HepG2 (cell line): ENCODE measurements around the gene POLR3E. TPM values are rescaled to one million over a fixed set of nuclear protein-coding genes. Genes with fewer than 3 reads are reported as not detected.
A peak's percentile ranks its signal among the peaks of the same experiment; 100 is the strongest.

Source experiments
- ATAC-seq: fragments of 200-7000 bp; cut with Tn5 transposase; 3 replicates; pipeline ENCODE4 v1.9.1; 2020; ENCODE audit warnings: mild to moderate bottlenecking, moderate library complexity
- BruUV-seq: library from RNA; stranded (reverse); fragments of 400-500 nt; replicated peaks from 2 replicates; lab custom pipeline; 2021; lab: Mats Ljungman, UMichigan
- CTCF ChIA-PET: fragments of 300-600 bp; formaldehyde crosslinking; extraction: SDS; loops from one replicate; lab custom pipeline; 2021; ENCODE audit warnings: low total read pairs, inconsistent platforms, low intra/inter-chr PET ratio; lab: Yijun Ruan, JAX
- POLR2A ChIA-PET: fragments of 350-600 bp; sonication (Branson Sonifier 250); formaldehyde crosslinking; loops from one replicate; lab custom pipeline; 2020; ENCODE audit warnings: antibody characterized with exemption, inconsistent platforms; lab: Yijun Ruan, JAX
- DNase-seq: peaks from one replicate; pipeline ENCODE4 v3.0.0-alpha.2; 2015; ENCODE audit warnings: low spot score
- FAIRE-seq: peaks from 3 replicates; lab custom pipeline; 2011; peaks lifted over from hg19 to GRCh38; lab: Jason Lieb, UNC
- H2AFZ ChIP-seq: one replicate; pipeline ENCODE4 v1.6.1; 2011; ENCODE audit warnings: low read length, inconsistent platforms
- H3K27ac ChIP-seq: fragments of 300-600 bp; 3 replicates; pipeline ENCODE4 v1.8.0; 2011; ENCODE audit warnings: mixed run types, mild to moderate bottlenecking, mixed read lengths, low read length, inconsistent platforms; ENCODE audit not compliant: insufficient read depth; ENCODE audit errors: extremely low read length
- H3K27me3 ChIP-seq, 2 experiments: fragments of 200-600 bp in 1 of 2; 2 replicates in 1 of 2; 3 replicates in 1 of 2; pipeline versions ENCODE4 v1.6.0 to v1.8.0; 2011; ENCODE audit warnings: low read length in 2 of 2, mild to moderate bottlenecking in 2 of 2, moderate library complexity in 2 of 2, inconsistent platforms in 1 of 2; ENCODE audit not compliant: insufficient read depth in 2 of 2, control insufficient read depth in 1 of 2
- H3K36me3 ChIP-seq, 2 experiments: fragments of 200-600 bp in 1 of 2; replicated peaks in 1 of 2; 2 replicates in 1 of 2; 3 replicates in 1 of 2; pipeline versions ENCODE4 v1.5.1 to v1.8.0; 2011; ENCODE audit warnings: low read length in 2 of 2, inconsistent platforms in 1 of 2; ENCODE audit not compliant: insufficient read depth in 2 of 2, control insufficient read depth in 1 of 2
- H3K4me1 ChIP-seq: 2 replicates; pipeline ENCODE4 v1.5.1; 2012; ENCODE audit warnings: low read length, inconsistent platforms; ENCODE audit not compliant: insufficient read depth
- H3K4me2 ChIP-seq: 2 replicates; pipeline ENCODE4 v1.6.0; 2011; ENCODE audit warnings: low read depth, low read length, inconsistent platforms
- H3K4me3 ChIP-seq, 3 experiments: fragments of 200-600 bp in 1 of 3; sonication (generic), shearing (Covaris generic) in 1 of 3; replicated peaks in 1 of 3; 2 replicates each; pipeline ENCODE4 v1.5.1; 2011 to 2016; ENCODE audit warnings: low read length in 3 of 3, inconsistent platforms in 2 of 3, low read depth in 2 of 3, mild to moderate bottlenecking in 2 of 3, control low read depth in 1 of 3, mixed read lengths in 1 of 3; ENCODE audit not compliant: insufficient read depth in 1 of 3
- H3K79me2 ChIP-seq: one replicate; pipeline ENCODE4 v1.6.1; 2011; ENCODE audit warnings: low read length, inconsistent platforms; ENCODE audit not compliant: insufficient read depth
- H3K9ac ChIP-seq: 2 replicates; pipeline ENCODE4 v1.6.0; 2011; ENCODE audit warnings: mild to moderate bottlenecking, low read depth, low read length, inconsistent platforms; ENCODE audit not compliant: insufficient read depth
- H3K9me3 ChIP-seq: 2 replicates; pipeline ENCODE4 v1.5.1; 2012; ENCODE audit warnings: mild to moderate bottlenecking, low read length
- H4K20me1 ChIP-seq: 2 replicates; pipeline ENCODE4 v1.6.0; 2011; ENCODE audit warnings: inconsistent platforms, mild to moderate bottlenecking, low read length, moderate library complexity; ENCODE audit not compliant: insufficient read depth
- CEBPB ChIP-seq: IDR thresholded peaks from 2 replicates; pipeline ENCODE4 v1.6.1; 2011; ENCODE audit warnings: low read depth, low read length, improper control_type of control experiment, borderline replicate concordance
- CEBPG ChIP-seq: IDR thresholded peaks from 2 replicates; pipeline ENCODE4 v1.6.1; 2016
- FOSL1 ChIP-seq: sonication (generic); formaldehyde crosslinking; IDR thresholded peaks from 2 replicates; pipeline ENCODE4 v1.9.0; 2021; ENCODE audit warnings: missing genetic modification reagents, borderline replicate concordance
- FOXA3 ChIP-seq: IDR thresholded peaks from 2 replicates; pipeline ENCODE4 v1.6.1; 2016; ENCODE audit warnings: missing genetic modification reagents, missing compliant biosample characterization
- FOXP1 ChIP-seq, 2 experiments: fragments of 450-650 bp in 1 of 2; IDR thresholded peaks; 2 replicates each; pipeline ENCODE4 v1.6.1; 2017 to 2018; ENCODE audit warnings: antibody characterized with exemption in 1 of 2
- HMGA1 ChIP-seq: sonication (generic); formaldehyde crosslinking; conservative IDR thresholded peaks from 2 replicates; pipeline ENCODE4 v1.4.0; 2020; ENCODE audit warnings: missing genetic modification reagents
- NR2F2 ChIP-seq: IDR thresholded peaks from 2 replicates; pipeline ENCODE4 v1.6.1; 2012; ENCODE audit warnings: low read depth, inconsistent platforms, borderline replicate concordance
- SNRNP70 ChIP-seq: fragments of 200-400 bp; formaldehyde crosslinking; IDR thresholded peaks from 2 replicates; pipeline ENCODE4 v1.6.1; 2017; ENCODE audit warnings: mild to moderate bottlenecking, low read depth, low read length, moderate library complexity
- ZNF629 ChIP-seq: sonication (generic); formaldehyde crosslinking; conservative IDR thresholded peaks from 2 replicates; pipeline ENCODE4 v1.5.0; 2020; ENCODE audit warnings: missing genetic modification reagents
- WGBS: methylation state at CpG from one replicate; pipeline ENCODE4 v1.1.6; 2017; ENCODE audit warnings: low lambda C conversion rate; 5-methylcytosine and 5-hydroxymethylcytosine counted together
- in situ Hi-C: cut with HindIII; loops from 2 replicates; pipeline ENCODE4 v1.10.0; 2017; ENCODE audit warnings: low pct_unique_long_range_greater_than_20kb; ENCODE audit not compliant: extremely low pct_ligation_motif_present
- intact Hi-C: fragments of 100-400 bp; cut with micrococcal nuclease; formaldehyde crosslinking; loops from one replicate; pipeline ENCODE4 v1.10.0; 2022; ENCODE audit not compliant: unreplicated experiment
- polyA plus RNA-seq, 8 experiments: library from polyadenylated mRNA; depleted of rRNA in 3 of 8; stranded (reverse) in 7 of 8; unstranded in 1 of 8; fragments of >200 nt; fragmentation: Illumina TruSeq in 4 of 8; extraction: Trizol in 4 of 8; gene quantifications; 2 replicates each; pipeline versions ENCODE4 v1.2.1 to v1.2.3, GENCODE V29; 2011 to 2016; ENCODE audit warnings: low read depth in 4 of 8, missing spikeins in 1 of 8, mixed read lengths in 1 of 8; ENCODE audit not compliant: insufficient read depth in 1 of 8
- total RNA-seq, 5 experiments: library from RNA; depleted of rRNA; stranded (reverse); fragments of >200 nt; fragmentation: Illumina TruSeq; extraction: Trizol; gene quantifications; 2 replicates each; pipeline ENCODE4 v1.2.3, GENCODE V29; 2016; ENCODE audit warnings: low read depth in 1 of 5
- TF ChIP-seq, protein P1 (sequence below): sonication (generic); formaldehyde crosslinking; conservative IDR thresholded peaks from 2 replicates; pipeline ENCODE4 v1.8.0; 2022; ENCODE audit warnings: mild to moderate bottlenecking, moderate library complexity, missing genetic modification reagents

POLR3E gene
- total and polyA plus RNA-seq, 2 of the 13 experiments (the other 11 are each of a cell fraction or from before 2014, with no cell fraction given) = 135 to 262 TPM

DNA sequence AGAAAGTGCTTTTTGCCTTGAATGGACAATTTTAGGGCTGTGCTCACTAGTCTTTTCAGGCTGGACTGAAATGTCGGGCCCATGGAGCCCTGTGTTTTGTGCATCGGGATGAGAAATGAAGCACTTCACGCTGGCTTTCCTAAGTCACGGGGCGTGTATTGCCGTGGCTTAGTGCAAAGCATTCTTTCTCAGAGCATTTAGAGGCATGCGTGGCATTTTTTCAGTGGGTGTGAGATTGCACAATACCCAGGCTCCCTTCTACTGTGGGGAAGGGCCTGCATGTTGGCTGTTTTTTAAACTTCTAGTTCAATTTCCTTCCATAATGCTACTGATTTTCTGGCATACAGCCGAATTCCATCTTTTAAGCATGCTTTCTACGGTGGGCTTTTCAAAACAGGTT, 12.6 kb upstream of the POLR3E start:
- ChIA-PET CTCF (no interaction called here), POLR2A (interaction anchor here (1.4 kb wide), 1 partner anchor 12 kb away, joined by 4 read pairs; the partner anchor contains the start of gene POLR3E)
- Histone ChIP-seq H3K79me2 (no peaks in the 10 kb centered on the region), H2AFZ (no peak overlapping the region), H3K4me3 (no peak overlapping the region), H4K20me1 (no peaks in the 10 kb centered on the region), H3K27ac (no peak overlapping the region), H3K4me2 (no peak overlapping the region), H3K36me3 (peaks cover 12 to 49% of the 10 kb centered on the region in 2 experiments), H3K27me3 (no peaks in the 10 kb centered on the region), H3K9me3 (no peaks in the 10 kb centered on the region), H3K4me1 (no peaks in the 10 kb centered on the region; the same call in 1 of the 2 replicates), H3K9ac (no peak overlapping the region)
- no peak for ATAC-seq
- FAIRE-seq = no peak
- intact Hi-C loops = loop anchor here (5.0 to 10.0 kb wide), 2 partner anchors 50 to 77 kb away; partner anchors contain the start of gene EEF2K
- no peak for DNase-seq
- WGBS = 95% methylated on average over 9 of the region's 9 CpGs
- no TSS peak for BruUV-seq
- TF ChIP-seq ZNF629 (CRISPR knock-in tag) = no peak
- TF ChIP-seq FOXA3 (CRISPR knock-in tag) = no peak
- no peak for TF ChIP-seq HMGA1 (CRISPR knock-in tag)
- no peak for TF ChIP-seq SNRNP70
- peak; percentile 93 for TF ChIP-seq CEBPB
- TF ChIP-seq NR2F2 = no peak
- no peak for TF ChIP-seq FOSL1 (CRISPR knock-in tag)
- TF ChIP-seq CEBPG = peak; percentile 59; the same call in 1 of the 2 replicates
- in situ Hi-C loops = no loop called here

DNA sequence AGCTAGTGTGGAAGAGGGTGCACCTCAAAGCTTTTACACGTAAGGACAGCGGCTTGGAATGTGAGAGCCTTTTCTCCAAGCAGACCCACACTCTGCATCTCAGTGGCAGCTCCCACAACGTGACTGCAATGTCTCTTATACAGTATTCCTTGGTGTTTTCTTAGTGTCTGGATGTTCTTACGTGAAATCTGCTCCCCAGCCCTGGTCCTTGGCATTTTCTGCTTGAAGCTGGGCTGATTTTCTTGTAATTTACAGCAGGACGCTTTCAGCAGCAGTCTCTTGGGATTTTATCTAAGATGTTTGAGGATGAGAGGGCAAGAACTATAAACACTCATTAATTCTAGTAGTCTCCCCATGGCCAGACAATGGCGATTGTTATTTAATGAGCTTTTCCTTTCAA, 12.1 kb upstream of the POLR3E start:
- no peak for TF ChIP-seq FOXP1 (IDR thresholded peaks at IDR 0.05)
- no peak for TF ChIP-seq FOXP1 (CRISPR knock-in tag; IDR thresholded peaks at IDR 0.05)
- no peak for TF ChIP-seq FOXA3 (CRISPR knock-in tag)
- TF ChIP-seq, protein P1, sequence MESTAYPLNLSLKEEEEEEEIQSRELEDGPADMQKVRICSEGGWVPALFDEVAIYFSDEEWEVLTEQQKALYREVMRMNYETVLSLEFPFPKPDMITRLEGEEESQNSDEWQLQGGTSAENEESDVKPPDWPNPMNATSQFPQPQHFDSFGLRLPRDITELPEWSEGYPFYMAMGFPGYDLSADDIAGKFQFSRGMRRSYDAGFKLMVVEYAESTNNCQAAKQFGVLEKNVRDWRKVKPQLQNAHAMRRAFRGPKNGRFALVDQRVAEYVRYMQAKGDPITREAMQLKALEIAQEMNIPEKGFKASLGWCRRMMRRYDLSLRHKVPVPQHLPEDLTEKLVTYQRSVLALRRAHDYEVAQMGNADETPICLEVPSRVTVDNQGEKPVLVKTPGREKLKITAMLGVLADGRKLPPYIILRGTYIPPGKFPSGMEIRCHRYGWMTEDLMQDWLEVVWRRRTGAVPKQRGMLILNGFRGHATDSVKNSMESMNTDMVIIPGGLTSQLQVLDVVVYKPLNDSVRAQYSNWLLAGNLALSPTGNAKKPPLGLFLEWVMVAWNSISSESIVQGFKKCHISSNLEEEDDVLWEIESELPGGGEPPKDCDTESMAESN (CRISPR knock-in tag) = no peak
- WGBS = 96% methylated on average over 6 of the region's 6 CpGs
- DNase-seq = no peak
- BruUV-seq = no TSS peak
- Histone ChIP-seq H3K27ac (no peak overlapping the region), H3K4me2 (no peak overlapping the region), H3K79me2 (no peaks in the 10 kb centered on the region), H3K27me3 (no peaks in the 10 kb centered on the region), H3K9me3 (no peaks in the 10 kb centered on the region), H3K9ac (no peak overlapping the region), H2AFZ (no peak overlapping the region), H4K20me1 (no peaks in the 10 kb centered on the region), H3K36me3 (peaks cover 9 to 45% of the 10 kb centered on the region in 2 experiments), H3K4me3 (no peak overlapping the region), H3K4me1 (no peaks in the 10 kb centered on the region; the same call in 1 of the 2 replicates)
- intact Hi-C loops (loop anchor here (5.0 to 10.0 kb wide), 2 partner anchors 50 to 78 kb away; partner anchors contain the start of gene EEF2K), in situ Hi-C loops (no loop called here)
- ChIA-PET POLR2A (interaction anchor here (1.4 kb wide), 1 partner anchor 12 kb away, joined by 4 read pairs; the partner anchor contains the start of gene POLR3E), CTCF (no interaction called here)
- ATAC-seq = no peak
- no peak for FAIRE-seq
